Epithelial cell of esophagus (primary cell): ENCODE measurements around the gene RHBDF2.
"Not testable (repeated sequence)": the region's sequence is repeated elsewhere in the genome, so short reads cannot be mapped to it uniquely, and the experiment has no call there.

Experiments used
- DNase-seq: peaks from one replicate; pipeline ENCODE4 v3.0.0; 2010; ENCODE audit warnings: low read depth
- H3K4me3 ChIP-seq: 2 replicates; pipeline ENCODE4 v1.5.1; 2011; ENCODE audit warnings: mild to moderate bottlenecking, low read length, control low read depth
- TF ChIP-seq, protein P1 (sequence below): IDR thresholded peaks from 2 replicates; pipeline ENCODE4 v1.5.1; 2011; ENCODE audit warnings: low read depth, mild to moderate bottlenecking, low read length, control low read depth, inconsistent platforms; ENCODE audit not compliant: insufficient read depth; ENCODE audit errors: missing control alignments

Gene RHBDF2

DNA sequence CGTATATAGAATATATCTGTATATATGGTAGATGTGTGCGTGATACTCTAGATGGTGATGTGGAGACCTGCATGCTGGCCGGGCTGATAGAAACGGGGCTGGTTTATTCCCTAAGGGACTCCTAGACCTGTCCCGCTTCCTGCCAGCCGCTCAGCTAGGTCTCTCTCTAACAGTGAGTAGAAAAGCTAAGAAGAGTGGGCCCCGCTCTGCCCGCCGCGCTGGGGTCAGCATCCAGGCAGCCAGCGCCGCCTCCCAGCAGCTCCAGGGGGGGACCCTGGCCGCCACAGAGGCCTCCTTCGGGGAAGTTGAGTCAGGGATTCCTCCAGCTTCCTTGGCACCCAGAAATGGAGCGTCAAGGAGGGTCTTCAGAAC lies 26.9 kb upstream of the RHBDF2 start:
- TF ChIP-seq, protein P1, sequence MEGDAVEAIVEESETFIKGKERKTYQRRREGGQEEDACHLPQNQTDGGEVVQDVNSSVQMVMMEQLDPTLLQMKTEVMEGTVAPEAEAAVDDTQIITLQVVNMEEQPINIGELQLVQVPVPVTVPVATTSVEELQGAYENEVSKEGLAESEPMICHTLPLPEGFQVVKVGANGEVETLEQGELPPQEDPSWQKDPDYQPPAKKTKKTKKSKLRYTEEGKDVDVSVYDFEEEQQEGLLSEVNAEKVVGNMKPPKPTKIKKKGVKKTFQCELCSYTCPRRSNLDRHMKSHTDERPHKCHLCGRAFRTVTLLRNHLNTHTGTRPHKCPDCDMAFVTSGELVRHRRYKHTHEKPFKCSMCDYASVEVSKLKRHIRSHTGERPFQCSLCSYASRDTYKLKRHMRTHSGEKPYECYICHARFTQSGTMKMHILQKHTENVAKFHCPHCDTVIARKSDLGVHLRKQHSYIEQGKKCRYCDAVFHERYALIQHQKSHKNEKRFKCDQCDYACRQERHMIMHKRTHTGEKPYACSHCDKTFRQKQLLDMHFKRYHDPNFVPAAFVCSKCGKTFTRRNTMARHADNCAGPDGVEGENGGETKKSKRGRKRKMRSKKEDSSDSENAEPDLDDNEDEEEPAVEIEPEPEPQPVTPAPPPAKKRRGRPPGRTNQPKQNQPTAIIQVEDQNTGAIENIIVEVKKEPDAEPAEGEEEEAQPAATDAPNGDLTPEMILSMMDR = no peak
- no peak for DNase-seq
- H3K4me3 ChIP-seq = no peak overlapping the region

DNA sequence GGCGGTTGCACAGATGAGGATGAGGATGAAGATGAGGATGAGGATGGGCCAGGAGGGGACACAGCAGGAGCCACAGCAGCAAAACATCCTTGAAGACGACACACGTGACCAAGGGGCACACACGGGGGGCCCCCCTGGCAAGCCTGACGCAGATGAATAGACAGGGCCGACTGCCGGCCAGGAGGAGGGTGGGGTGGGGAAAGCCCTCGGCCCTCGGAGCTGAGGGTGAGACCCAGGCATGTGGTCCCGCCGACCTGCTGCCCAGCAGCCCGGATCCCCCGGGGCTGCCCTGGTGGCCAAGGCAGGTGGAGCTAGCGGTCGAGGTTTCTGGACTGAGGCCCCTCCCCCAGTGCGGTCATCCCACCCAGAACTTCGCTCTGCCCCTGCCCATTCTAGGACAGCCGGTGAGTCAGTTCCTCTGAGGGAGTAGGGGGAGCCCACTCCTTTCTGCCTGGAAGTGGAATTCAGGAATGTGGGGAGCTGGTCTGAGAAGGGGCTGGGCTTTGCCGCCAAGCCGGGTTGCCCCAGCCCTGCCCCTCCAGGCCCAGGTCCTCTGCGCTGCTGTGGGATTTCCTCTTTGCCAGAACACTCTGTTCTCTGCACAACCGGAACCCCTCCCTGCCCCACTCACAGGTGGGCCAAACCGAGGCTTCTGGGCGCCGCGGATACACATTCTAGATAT lies 26.3 kb upstream of the RHBDF2 start:
- DNase-seq = peak; percentile 63
- TF ChIP-seq, protein P1 = no peak
- no peak overlapping the region for H3K4me3 ChIP-seq

DNA sequence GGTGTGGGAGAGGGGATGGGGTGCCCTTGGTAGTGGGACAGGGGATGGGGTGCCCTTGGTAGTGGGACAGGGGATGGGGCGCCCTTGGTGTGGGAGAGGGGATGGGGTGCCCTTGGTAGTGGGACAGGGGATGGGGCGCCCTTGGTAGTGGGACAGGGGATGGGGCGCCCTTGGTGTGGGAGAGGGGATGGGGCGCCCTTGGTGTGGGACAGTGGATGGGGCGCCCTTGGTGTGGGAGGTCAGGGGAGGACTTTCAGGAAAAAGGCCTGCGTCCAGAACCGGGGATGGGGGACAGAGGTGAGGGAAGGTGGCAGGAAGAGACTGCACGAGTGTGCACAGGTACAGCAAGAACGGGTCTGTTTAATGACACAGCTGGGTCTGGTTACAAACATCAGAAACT lies 25.8 kb upstream of the RHBDF2 start:
- not testable (repeated sequence) for H3K4me3 ChIP-seq, DNase-seq

DNA sequence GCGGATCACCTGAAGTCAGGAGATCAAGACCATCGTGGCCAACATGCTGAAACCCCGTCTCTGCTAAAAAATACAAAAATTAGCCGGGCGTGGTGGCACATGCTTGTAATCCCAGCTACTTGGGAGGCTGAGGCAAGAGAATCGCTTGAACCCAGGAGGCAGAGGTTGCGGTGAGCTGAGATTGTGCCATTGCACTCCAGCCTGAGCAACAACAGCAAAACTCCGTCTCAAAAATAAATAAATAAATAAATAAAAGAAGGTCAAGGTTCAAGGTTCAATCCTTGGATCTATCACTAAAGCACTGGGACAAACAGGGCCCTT lies 24.2 kb upstream of the RHBDF2 start:
- H3K4me3 ChIP-seq = not testable (repeated sequence)

DNA sequence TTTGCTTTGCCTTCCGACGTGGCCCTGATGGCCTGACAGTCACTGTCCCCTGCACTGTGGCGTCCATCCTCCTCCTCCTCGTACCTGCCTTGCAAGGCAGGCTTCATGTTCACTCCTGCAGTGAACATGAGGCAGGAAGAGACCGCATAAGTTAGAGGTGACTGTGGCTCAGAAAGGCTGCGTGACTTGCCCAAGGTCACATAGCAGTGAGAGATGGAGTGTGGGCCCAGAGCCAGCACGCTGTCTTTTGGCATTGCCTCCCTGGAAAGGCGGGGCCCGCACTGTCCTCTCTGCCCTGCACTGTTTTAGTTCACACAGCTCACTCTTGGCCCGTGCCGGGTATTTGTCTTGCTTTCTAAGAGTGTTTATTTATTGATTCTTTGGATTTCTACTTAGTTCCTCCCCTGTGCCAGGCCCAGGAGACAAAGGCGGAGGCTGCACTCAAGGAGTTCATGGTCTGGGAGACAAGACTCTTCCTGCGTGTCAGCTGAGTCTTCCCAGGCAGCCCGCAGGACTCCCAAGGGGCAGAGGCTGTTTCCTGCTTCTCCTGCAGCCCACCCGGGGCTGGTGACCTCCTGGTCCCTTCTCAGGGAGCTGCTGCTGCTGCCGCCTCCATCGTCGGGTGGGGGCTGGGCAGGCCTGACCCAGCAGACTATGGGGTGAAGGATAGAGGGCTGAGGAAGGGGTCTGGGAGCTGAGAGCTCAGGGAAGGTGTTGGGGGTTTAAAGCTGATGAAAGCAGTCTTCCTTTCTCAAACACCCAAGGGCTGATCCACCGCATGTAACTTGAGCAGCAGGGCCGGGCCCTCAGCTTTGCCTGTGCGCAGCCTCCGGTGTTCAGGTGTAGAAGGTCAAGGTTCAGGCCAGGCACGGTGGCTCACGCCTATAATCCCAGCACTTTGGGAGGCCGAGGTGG lies 23.6 kb upstream of the RHBDF2 start:
- no peak overlapping the region for H3K4me3 ChIP-seq
- DNase-seq = peak; percentile 64
- TF ChIP-seq, protein P1 = no peak

More for the DNA sequence above, 24.2 kb upstream of the RHBDF2 start:
- not testable (repeated sequence) for DNase-seq

DNA sequence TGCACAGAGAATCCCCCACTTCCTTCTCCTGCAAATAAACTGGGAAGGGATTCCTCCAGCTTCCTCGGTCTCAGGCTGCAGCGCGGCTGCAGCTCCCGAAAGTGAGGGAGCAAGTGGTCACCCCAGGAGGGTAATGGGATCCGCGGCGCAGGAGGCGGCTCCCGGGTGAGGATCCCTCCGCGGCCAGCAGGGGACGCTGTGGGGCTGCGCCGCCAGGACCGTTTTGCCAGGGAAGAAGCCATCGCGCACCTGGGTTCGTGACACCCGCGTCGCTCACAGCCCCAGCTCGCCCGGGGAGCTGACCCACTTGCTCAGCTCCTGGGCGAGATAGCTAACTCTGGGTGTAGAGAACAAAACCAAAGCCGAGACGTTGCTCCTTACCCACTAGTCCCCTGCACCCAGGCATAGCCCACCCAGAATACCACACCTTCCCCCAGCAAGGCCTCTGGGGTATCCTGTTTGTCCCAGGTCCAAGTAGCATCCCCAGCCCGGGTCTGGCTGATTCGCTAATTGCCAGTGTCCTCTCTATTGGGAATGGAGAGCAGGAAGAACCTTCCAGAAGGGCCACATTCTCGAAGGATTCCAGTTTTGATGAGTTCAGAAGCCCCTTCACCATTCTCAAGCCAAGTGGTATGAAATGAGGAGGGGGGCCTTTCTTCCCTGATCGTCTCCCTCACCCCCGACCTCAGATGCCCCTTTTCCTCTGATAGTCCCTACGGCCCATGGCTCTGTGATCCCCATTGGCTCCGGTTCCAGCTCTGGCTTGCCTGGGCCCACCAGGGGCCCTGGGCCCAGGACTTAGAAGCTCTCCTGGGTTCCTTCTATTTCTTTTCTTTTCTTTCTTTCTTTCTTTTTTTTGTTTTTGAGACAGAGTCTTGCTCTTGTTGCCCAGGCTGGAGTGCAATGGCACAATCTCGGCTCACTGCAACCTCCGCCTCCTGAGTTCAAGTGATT lies 22.1 kb upstream of the RHBDF2 start:
- TF ChIP-seq, protein P1 = peak; percentile 98
- peak; percentile 70 for DNase-seq
- no peak overlapping the region for H3K4me3 ChIP-seq

DNA sequence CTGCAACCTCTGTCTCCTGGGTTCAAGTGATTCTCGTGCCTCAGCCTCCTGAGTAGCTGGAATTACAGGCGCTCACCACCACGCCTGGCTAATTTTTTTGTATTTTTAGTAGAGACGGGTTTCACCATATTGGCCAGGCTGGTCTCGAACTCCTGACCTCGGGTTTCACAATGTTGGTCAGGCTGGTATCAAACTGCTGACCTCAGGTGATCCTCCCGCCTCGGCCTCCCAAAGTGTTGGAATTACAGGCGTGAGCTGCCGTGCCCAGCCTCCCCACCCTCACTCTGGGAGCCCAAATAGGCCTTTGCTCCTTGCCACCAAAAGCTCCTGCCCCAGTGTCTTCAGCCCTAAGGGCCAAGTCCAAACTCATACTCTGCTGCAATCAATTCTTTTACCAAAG lies 20.5 kb upstream of the RHBDF2 start:
- H3K4me3 ChIP-seq, DNase-seq: not testable (repeated sequence)

DNA sequence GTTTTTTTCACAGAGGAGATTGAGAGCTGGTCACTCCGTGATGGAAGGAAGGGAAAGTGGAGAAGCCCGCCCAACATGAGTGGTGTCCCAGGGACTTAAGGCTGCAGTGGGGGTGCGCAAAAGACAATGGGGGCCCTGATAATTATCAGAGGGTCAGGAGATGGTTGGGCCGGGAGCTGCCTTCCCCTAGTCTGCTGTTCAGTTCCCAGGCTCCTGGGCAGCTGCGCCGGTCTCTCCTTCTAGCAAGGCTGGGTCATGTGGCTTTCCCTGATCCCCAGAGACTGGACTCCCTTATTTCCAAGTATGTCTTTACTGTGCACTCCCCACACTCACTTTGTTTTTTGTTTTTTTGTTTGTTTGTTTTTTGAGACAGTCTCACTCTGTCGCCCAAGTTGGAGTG lies 20.0 kb upstream of the RHBDF2 start:
- DNase-seq = no peak
- TF ChIP-seq, protein P1 = no peak

More for the DNA sequence above, 20.0 kb upstream of the RHBDF2 start:
- no peak overlapping the region for H3K4me3 ChIP-seq
